HEK293T (cell line): Measurements from ENCODE around the gene JPH2.
"Not testable (repeated sequence)": the region's sequence is repeated elsewhere in the genome, so short reads cannot be mapped to it uniquely, and the experiment has no call there.

Experiments
- CTCF ChIA-PET: fragments of 350-600 bp; formaldehyde crosslinking; extraction: SDS; loops from one replicate; lab custom pipeline; 2021; ENCODE audit warnings: antibody characterized with exemption, inconsistent platforms; lab: Yijun Ruan, JAX
- POLR2A ChIA-PET: fragments of 350-600 bp; formaldehyde crosslinking; extraction: SDS; loops from one replicate; lab custom pipeline; 2020; ENCODE audit warnings: antibody characterized with exemption, inconsistent platforms; lab: Yijun Ruan, JAX
- DNase-seq: peaks from one replicate; pipeline ENCODE4 v3.0.0; 2012; ENCODE audit warnings: mixed read lengths; ENCODE audit errors: extremely low spot score
- ARNT ChIP-seq: fragments of 450-650 bp; IDR thresholded peaks from 2 replicates; pipeline ENCODE4 v1.6.1; 2017; ENCODE audit warnings: mild to moderate bottlenecking
- BHLHE40 ChIP-seq: fragments of 450-650 bp; IDR thresholded peaks from 2 replicates; pipeline ENCODE4 v1.6.1; 2016; ENCODE audit warnings: mild to moderate bottlenecking, moderate library complexity, borderline replicate concordance
- CTBP1 ChIP-seq: fragments of 450-650 bp; IDR thresholded peaks from 2 replicates; pipeline ENCODE4 v1.6.1; 2016; ENCODE audit warnings: borderline replicate concordance
- ELF4 ChIP-seq: fragments of 450-650 bp; IDR thresholded peaks from 2 replicates; pipeline ENCODE4 v1.6.1; 2017; ENCODE audit warnings: antibody characterized with exemption
- FOXA1 ChIP-seq: fragments of 450-650 bp; IDR thresholded peaks from 2 replicates; pipeline ENCODE4 v1.6.1; 2016; ENCODE audit warnings: mild to moderate bottlenecking
- FOXK2 ChIP-seq: fragments of 450-650 bp; IDR thresholded peaks from 2 replicates; pipeline ENCODE4 v1.6.1; 2016; ENCODE audit warnings: mild to moderate bottlenecking
- FOXM1 ChIP-seq: fragments of 450-650 bp; IDR thresholded peaks from 2 replicates; pipeline ENCODE4 v1.6.1; 2017; ENCODE audit warnings: mild to moderate bottlenecking, borderline replicate concordance
- HDGF ChIP-seq: fragments of 450-650 bp; IDR thresholded peaks from 2 replicates; pipeline ENCODE4 v1.6.1; 2017; ENCODE audit warnings: antibody characterized with exemption, borderline replicate concordance
- L3MBTL2 ChIP-seq: fragments of 450-650 bp; conservative IDR thresholded peaks from 2 replicates; pipeline ENCODE4 v1.6.1; 2016; ENCODE audit warnings: mild to moderate bottlenecking
- LEF1 ChIP-seq: fragments of 450-650 bp; IDR thresholded peaks from 2 replicates; pipeline ENCODE4 v1.6.1; 2017; ENCODE audit warnings: mild to moderate bottlenecking, borderline replicate concordance
- NFRKB ChIP-seq: fragments of 450-650 bp; IDR thresholded peaks from 2 replicates; pipeline ENCODE4 v1.6.1; 2016; ENCODE audit warnings: mild to moderate bottlenecking, moderate library complexity
- SP1 ChIP-seq: fragments of 450-650 bp; IDR thresholded peaks from 2 replicates; pipeline ENCODE4 v1.6.1; 2017
- SUZ12 ChIP-seq: fragments of 450-650 bp; IDR thresholded peaks from 2 replicates; pipeline ENCODE4 v1.6.1; 2016; ENCODE audit warnings: mild to moderate bottlenecking
- TARDBP ChIP-seq: fragments of 450-650 bp; IDR thresholded peaks from 2 replicates; pipeline ENCODE4 v1.6.1; 2016
- ZNF384 ChIP-seq: fragments of 450-650 bp; IDR thresholded peaks from 2 replicates; pipeline ENCODE4 v1.6.1; 2016
- TF ChIP-seq, protein P1 (sequence below): fragments of 450-650 bp; IDR thresholded peaks from 2 replicates; pipeline ENCODE4 v1.6.1; 2016

Gene JPH2

DNA sequence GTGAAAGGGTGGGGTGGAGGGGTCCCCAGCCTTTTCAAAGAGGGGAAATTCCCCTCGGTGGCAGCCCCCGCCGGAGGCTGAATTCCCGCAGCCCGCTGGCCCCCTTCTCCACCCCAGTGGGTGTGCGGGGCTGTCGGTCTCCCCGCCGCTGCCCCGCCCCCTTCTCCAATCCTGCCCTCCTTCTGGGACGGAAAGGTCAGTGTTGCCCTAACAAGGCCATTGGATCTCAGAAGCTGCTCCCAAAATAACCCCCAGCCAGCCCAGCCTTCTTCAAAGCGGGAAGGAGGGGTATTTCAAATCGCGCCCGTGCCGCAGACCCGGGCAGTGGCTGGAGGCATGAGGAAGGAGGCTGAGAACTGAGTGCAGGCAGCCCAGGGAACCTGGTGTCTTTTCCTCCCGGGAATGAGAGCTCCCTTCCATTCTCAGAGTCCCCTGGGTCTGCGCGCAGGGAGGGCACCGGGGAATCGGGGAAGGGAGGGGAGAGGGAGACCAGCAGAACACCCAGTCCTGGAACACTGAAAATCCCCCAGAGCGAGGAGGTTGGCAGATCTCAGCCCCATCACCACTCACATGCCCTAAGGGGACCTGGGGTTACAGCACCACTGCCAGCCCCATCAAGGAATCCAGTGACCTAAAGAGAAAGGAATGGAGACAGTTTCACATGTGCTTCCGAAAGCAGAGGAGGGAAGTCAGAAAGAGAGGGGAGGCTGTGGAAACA is at the start of gene JPH2:
Gene JPH2 (minus strand): TSS at position 135 of the 718 bp plus-strand sequence. CDS start 483 bp downstream, outside the sequence.
- DNase-seq = no peak
- ChIA-PET POLR2A (no interaction called here), CTCF (interaction anchor here (1.4 kb wide), 1 partner anchor 71 kb away, joined by 4 read pairs; no protein-coding TSS in a partner anchor)
- TF ChIP-seq FOXA1 (no peak), SUZ12 (no peak), HDGF (no peak), TARDBP (no peak), SP1 (no peak), NFRKB (no peak), L3MBTL2 (no peak)

DNA sequence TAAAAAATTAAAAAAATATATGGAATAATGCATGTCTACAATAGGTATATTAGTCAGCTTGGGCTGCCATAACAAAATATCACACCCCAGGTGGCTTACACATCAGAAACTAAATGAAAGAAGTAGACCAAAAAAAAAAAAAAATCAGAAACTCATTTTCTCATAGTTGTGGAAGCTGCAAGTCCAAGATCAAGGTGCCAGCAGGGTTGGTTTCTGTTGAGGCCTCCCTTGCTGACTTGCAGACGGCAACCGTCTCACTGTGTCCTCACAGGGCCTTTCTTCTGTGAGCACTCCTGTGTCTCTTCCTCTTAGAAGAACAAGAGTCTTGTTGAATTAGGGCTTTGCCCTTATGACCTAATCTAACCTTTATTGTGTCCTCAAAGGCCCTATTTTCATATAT is 48.7 kb upstream of the JPH2 start:
- ChIA-PET POLR2A (no interaction called here), CTCF (no interaction called here)
- no peak for TF ChIP-seq ZNF384
- no peak for TF ChIP-seq FOXK2
- no peak for TF ChIP-seq ELF4
- TF ChIP-seq SUZ12 = no peak
- TF ChIP-seq FOXA1 = no peak
- TF ChIP-seq ARNT = no peak
- TF ChIP-seq TARDBP = no peak
- TF ChIP-seq, protein P1, sequence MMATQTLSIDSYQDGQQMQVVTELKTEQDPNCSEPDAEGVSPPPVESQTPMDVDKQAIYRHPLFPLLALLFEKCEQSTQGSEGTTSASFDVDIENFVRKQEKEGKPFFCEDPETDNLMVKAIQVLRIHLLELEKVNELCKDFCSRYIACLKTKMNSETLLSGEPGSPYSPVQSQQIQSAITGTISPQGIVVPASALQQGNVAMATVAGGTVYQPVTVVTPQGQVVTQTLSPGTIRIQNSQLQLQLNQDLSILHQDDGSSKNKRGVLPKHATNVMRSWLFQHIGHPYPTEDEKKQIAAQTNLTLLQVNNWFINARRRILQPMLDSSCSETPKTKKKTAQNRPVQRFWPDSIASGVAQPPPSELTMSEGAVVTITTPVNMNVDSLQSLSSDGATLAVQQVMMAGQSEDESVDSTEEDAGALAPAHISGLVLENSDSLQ = no peak
- no peak for TF ChIP-seq L3MBTL2
- TF ChIP-seq SP1 = no peak
- TF ChIP-seq FOXM1 = no peak
- no peak for TF ChIP-seq LEF1
- no peak for TF ChIP-seq NFRKB
- no peak for TF ChIP-seq CTBP1
- no peak for TF ChIP-seq HDGF
- no peak for DNase-seq

DNA sequence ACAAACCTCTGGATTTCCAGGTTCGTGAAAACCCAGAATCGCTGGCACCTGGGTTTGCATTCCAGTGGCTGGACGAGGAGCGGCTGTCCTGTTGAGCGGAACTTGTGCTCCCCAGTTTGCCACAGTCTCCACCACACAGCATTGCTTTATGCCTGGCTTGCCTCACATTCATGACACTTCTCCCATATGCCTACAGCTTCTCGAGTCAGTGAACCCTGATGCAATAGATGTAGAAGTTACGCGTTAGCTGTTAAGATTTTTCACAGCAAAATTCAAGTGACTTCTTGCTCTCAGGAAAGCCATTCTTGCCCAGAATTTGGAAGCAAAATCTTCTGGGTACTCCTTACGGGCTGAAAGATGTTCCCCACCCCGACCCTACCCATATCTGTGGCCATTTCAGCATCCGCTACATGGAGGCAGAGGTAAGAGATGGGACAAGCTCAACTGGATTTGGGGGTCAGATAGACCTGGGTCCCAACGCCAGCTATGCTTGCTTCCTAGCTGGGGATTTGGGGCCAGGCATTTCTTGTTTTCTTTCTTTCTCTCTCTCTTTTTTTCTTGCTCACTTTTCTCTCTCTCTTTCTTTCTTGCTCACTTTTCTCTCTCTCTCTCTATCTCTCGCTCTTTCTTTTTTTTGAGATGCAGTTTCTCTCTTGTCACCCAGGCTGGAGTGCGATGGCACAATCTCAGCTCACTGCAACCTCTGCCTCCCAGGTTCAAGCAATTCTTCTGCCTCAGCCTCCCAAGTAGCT is 47.8 kb upstream of the JPH2 start:
- DNase-seq = no peak
- no peak for TF ChIP-seq HDGF
- no peak for TF ChIP-seq L3MBTL2
- no peak for TF ChIP-seq ARNT
- POLR2A ChIA-PET = interaction anchor here (1.1 kb wide), 1 partner anchor 12 kb away, joined by 3 read pairs; the partner anchor contains the start of gene GDAP1L1
- CTCF ChIA-PET = interaction anchor here (1.0 kb wide), 1 partner anchor 150 kb away, joined by 3 read pairs; no protein-coding TSS in a partner anchor

DNA sequence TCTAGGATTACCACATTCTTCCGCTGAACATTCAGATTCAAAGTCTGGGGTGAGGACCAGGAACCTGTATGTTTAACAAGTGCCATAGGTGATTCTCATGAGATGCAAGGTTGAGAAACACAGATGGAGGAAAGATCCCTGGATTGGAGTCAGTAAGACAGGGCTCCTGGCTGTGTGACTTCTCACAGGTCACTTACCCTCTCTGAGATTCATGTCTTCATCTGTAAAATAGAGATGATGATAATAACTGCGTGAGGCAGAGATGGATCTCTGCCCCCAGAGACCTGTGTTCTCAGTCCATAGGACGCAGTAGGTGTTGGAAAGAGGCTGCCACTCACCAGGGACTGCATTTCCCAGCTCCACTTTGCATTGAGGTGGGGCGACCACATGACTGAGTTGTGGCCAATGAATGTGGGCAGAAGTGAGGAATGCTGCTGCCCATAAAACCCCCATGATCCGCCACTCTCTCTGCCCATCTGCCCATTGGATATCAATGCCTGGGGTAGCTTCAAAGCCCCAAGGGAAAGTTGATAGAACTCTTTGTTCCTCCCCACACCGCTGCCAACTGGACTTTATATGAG is 46.5 kb upstream of the JPH2 start:
- TF ChIP-seq FOXA1 (no peak), TARDBP (no peak), SUZ12 (no peak), SP1 (no peak), L3MBTL2 (no peak), FOXK2 (no peak)
- DNase-seq = no peak
- POLR2A ChIA-PET = interaction anchor here (1.1 kb wide), 1 partner anchor 14 kb away, joined by 3 read pairs; the partner anchor contains the start of gene GDAP1L1
- CTCF ChIA-PET = interaction anchor here (1.0 kb wide), 2 partner anchors 15 to 151 kb away, joined by 3 read pairs; no protein-coding TSS in a partner anchor

DNA sequence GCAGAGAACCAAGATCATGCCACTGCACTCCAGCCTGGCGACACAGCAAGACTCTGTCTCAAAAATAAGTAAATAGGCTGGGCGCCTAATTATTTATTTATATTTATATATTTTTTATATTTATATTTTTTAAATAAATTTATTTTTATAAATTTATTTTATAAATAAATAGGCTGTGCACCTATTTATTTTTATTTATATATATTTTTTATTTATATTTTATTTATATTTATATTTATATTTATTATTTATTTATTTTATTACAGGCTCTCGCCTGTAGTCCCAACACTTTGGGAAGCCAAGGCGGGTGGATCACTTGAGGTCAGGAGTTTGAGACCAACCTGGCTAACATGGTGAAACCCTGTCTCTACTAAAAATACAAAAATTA is 45.5 kb upstream of the JPH2 start:
- DNase-seq, POLR2A ChIA-PET, CTCF ChIA-PET: not testable (repeated sequence)

DNA sequence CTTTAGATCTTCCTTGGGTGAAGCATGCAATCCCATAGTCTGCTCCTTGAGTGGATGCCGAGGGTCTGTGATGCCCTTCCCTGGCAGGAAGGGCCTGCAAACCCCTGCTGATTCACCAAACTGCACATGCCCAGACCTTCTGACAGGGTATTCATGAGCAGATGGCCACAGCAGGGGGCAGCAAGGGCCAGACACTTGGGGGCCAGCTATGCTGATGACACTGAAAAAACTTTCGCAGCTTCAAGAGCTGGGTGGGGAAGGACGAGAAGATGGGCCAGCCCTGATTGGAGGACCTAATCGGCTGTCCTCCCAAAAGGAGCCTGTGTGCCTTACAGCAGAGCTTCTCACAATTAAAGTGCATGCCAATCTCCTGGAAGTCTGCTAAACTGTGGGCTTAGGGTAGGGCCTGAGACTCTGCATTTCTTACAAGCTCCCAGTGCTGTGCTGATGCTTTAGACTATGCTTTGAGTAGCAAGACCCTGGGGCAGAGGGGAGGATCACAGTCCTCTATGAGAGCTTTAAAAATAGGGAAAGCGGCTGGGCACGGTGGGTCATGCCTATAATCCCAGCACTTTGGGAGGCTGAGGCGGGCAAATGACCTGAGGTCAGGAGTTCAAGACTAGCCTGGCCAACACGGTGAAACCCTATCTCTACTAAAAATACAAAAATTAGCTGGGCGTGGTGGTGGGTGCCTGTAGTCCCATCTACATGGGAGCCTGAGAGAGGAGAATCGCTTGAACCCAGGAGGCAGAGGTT is 44.9 kb upstream of the JPH2 start:
- TF ChIP-seq SP1 (no peak), SUZ12 (no peak), BHLHE40 (no peak), LEF1 (no peak), HDGF (no peak), FOXM1 (no peak)
- DNase-seq = no peak
- ChIA-PET POLR2A (no interaction called here), CTCF (no interaction called here)

DNA sequence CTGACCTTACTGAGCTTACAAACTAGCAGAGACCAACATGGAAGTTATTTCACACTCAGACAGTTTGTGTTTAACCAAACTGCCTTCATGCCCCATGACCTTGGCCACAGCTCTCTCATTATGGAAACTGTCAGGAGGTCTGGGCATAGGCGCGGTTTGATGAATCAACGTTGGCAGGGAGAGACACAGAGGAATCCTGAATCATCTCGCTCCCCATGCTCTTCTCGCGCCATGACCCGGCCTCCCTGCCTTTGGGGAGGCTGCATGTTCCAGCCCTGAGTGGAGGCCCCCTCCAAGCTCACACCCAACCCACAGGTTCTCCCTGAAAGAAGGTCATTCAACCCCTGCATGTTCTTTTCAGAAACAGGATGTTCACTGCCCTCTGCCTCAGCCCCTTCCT is 44.2 kb upstream of the JPH2 start:
- CTCF ChIA-PET = interaction anchor here (0.6 kb wide), 1 partner anchor 8 kb away, joined by 5 read pairs; no protein-coding TSS in a partner anchor
- POLR2A ChIA-PET = no interaction called here
- no peak for DNase-seq
- no peak for TF ChIP-seq FOXK2
- no peak for TF ChIP-seq FOXA1
- no peak for TF ChIP-seq CTBP1
- TF ChIP-seq LEF1 = no peak
- no peak for TF ChIP-seq FOXM1
- TF ChIP-seq ELF4 = no peak
- TF ChIP-seq ARNT = no peak
- no peak for TF ChIP-seq L3MBTL2
- TF ChIP-seq, protein P1 = no peak
- no peak for TF ChIP-seq ZNF384
- TF ChIP-seq HDGF = no peak
- TF ChIP-seq SUZ12 = no peak
- TF ChIP-seq NFRKB = no peak
- no peak for TF ChIP-seq BHLHE40
- TF ChIP-seq TARDBP = no peak
- no peak for TF ChIP-seq SP1
